PFSK-1 (cell line): ENCODE data around the gene LAGE3.

Source experiments
- FOXP2 ChIP-seq: optimal IDR thresholded peaks from 2 replicates; pipeline ENCODE3; 2011; ENCODE audit warnings: borderline replicate concordance, control low read depth, inconsistent platforms; ENCODE audit not compliant: insufficient read depth; ENCODE audit errors: extremely low read length, extremely low read depth
- POLR2AphosphoS5 ChIP-seq: IDR thresholded peaks from 2 replicates; pipeline ENCODE4 v1.6.1; 2012; ENCODE audit warnings: low read depth, mild to moderate bottlenecking, control low read depth, low read length, moderate library complexity
- REST ChIP-seq, 2 experiments: IDR thresholded peaks; 2 replicates each; pipeline versions ENCODE4 v1.6.1 to v1.8.0; 2011 to 2012; ENCODE audit warnings: low read depth in 2 of 2, low read length in 2 of 2, control low read depth in 1 of 2, inconsistent platforms in 1 of 2, mild to moderate bottlenecking in 1 of 2, moderate library complexity in 1 of 2; ENCODE audit not compliant: insufficient read depth in 1 of 2
- SIN3A ChIP-seq: IDR thresholded peaks from 2 replicates; pipeline ENCODE4 v1.6.1; 2012; ENCODE audit warnings: mild to moderate bottlenecking, low read length, moderate library complexity, borderline replicate concordance; ENCODE audit not compliant: insufficient read depth
- TAF1 ChIP-seq: IDR thresholded peaks from 2 replicates; pipeline ENCODE4 v1.6.1; 2012; ENCODE audit warnings: low read length, control low read depth, borderline replicate concordance; ENCODE audit not compliant: insufficient read depth

LAGE3 gene

GRCh38 chrX:154470434-154470833 is 8.6 kb downstream of the LAGE3 start:
- no peak for TF ChIP-seq FOXP2
- TF ChIP-seq SIN3A: no peak
- no peak for TF ChIP-seq REST (IDR thresholded peaks at IDR 0.05; ENCODE audit: insufficient read depth in 1 of 2, low read depth in 2 of 2, low read length in 2 of 2)
- TF ChIP-seq TAF1: no peak
- no peak for TF ChIP-seq POLR2AphosphoS5

GRCh38 chrX:154469880-154470279 is 9.2 kb downstream of the LAGE3 start:
- TF ChIP-seq FOXP2 (no peak), POLR2AphosphoS5 (no peak), TAF1 (no peak), SIN3A (no peak), REST (IDR thresholded peaks at IDR 0.05; ENCODE audit: insufficient read depth in 1 of 2, low read depth in 2 of 2, low read length in 2 of 2) (no peak)

- TF ChIP-seq SIN3A (no peak), TAF1 (no peak), REST (IDR thresholded peaks at IDR 0.05; ENCODE audit: insufficient read depth in 1 of 2, low read depth in 2 of 2, low read length in 2 of 2) (no peak), POLR2AphosphoS5 (no peak), FOXP2 (no peak)
Observed at GRCh38 chrX:154469114-154469513, 10.0 kb downstream of the LAGE3 start.

- TF ChIP-seq REST (IDR thresholded peaks at IDR 0.05; ENCODE audit: insufficient read depth in 1 of 2, low read depth in 2 of 2, low read length in 2 of 2) (no peak), SIN3A (no peak), TAF1 (no peak), FOXP2 (no peak), POLR2AphosphoS5 (no peak)
Observed at GRCh38 chrX:154468217-154468616, 10.9 kb downstream of the LAGE3 start.

GRCh38 chrX:154467556-154467955 is 11.5 kb downstream of the LAGE3 start:
- no peak for TF ChIP-seq REST (IDR thresholded peaks at IDR 0.05; ENCODE audit: insufficient read depth in 1 of 2, low read depth in 2 of 2, low read length in 2 of 2)
- TF ChIP-seq FOXP2: no peak
- no peak for TF ChIP-seq SIN3A
- TF ChIP-seq POLR2AphosphoS5: no peak
- no peak for TF ChIP-seq TAF1
